Stimulated activated CD4-positive, alpha-beta T cell treated with anti-CD3 and anti-CD28 coated beads, Interleukin-12 subunit alpha, Interleukin-12 subunit beta, amount 100 ng/mL, for 4 hours (primary cell): ENCODE data around the gene TAAR8.
"Not testable (repeated sequence)": the region's sequence is repeated elsewhere in the genome, so short reads cannot be mapped to it uniquely, and the experiment has no call there.

Experiments
- DNase-seq: peaks from one replicate; pipeline ENCODE4 v3.0.0-alpha.2; 2020

The TAAR8 gene

GRCh38 chr6:132548746-132549463 lies 3.6 kb upstream of the TAAR8 start:
- no peak for DNase-seq

- DNase-seq = no peak
These were observed 1.3 kb upstream of the TAAR8 start for GRCh38 chr6:132551214-132551613.

GRCh38 chr6:132560087-132560486 lies 7.6 kb downstream of the TAAR8 start:
- not testable (repeated sequence) for DNase-seq

GRCh38 chr6:132566404-132566803 lies 13.9 kb downstream of the TAAR8 start:
- DNase-seq = no peak

GRCh38 chr6:132567566-132567965 lies 15.1 kb downstream of the TAAR8 start:
- DNase-seq = no peak

- no peak for DNase-seq
These were observed 16.1 kb downstream of the TAAR8 start for GRCh38 chr6:132568611-132569010.

GRCh38 chr6:132569170-132569569 lies 16.7 kb downstream of the TAAR8 start:
- no peak for DNase-seq

- no peak for DNase-seq
These were observed 17.8 kb downstream of the TAAR8 start, which contains the start of gene TAAR6 for GRCh38 chr6:132570221-132570777. TAAR6 (plus strand) TSS chr6:132570322; CDS start chr6:132570322, 0 bp downstream.

GRCh38 chr6:132571774-132572173 lies 19.3 kb downstream of the TAAR8 start:
- no peak for DNase-seq

- no peak for DNase-seq
These were observed 32.2 kb downstream of the TAAR8 start for GRCh38 chr6:132584698-132585097.

GRCh38 chr6:132587424-132587823 lies 35.0 kb downstream of the TAAR8 start:
- DNase-seq = no peak

- no peak for DNase-seq
These were observed 37.0 kb downstream of the TAAR8 start, which contains the start of gene TAAR5 for GRCh38 chr6:132589454-132589853. TAAR5 (minus strand) TSS chr6:132589741; CDS start chr6:132589686, 55 bp downstream.

- DNase-seq = no peak
These were observed 37.9 kb downstream of the TAAR8 start for GRCh38 chr6:132590362-132590761.

GRCh38 chr6:132592855-132593254 lies 40.4 kb downstream of the TAAR8 start:
- DNase-seq = no peak

- no peak for DNase-seq
These were observed 43.7 kb downstream of the TAAR8 start for GRCh38 chr6:132596201-132596600.

GRCh38 chr6:132598473-132598872 lies 46.0 kb downstream of the TAAR8 start:
- no peak for DNase-seq

GRCh38 chr6:132600900-132601299 lies 48.4 kb downstream of the TAAR8 start:
- DNase-seq = not testable (repeated sequence)
